Measurements from ENCODE around the gene STRA8.

GRCh38 chr7:135248546-135248945, 14.9 kb downstream of the STRA8 start:
- TF ChIP-seq HDGF (IDR thresholded peaks at IDR 0.05; ENCODE audit: borderline replicate concordance) = no peak
- TF ChIP-seq SP1 (IDR thresholded peaks at IDR 0.05) = no peak
- no peak for TF ChIP-seq ZNF384 (IDR thresholded peaks at IDR 0.05)
- no peak for TF ChIP-seq ARNT (IDR thresholded peaks at IDR 0.05)
- TF ChIP-seq ELF4 (IDR thresholded peaks at IDR 0.05) = no peak
- TF ChIP-seq PKNOX1 (IDR thresholded peaks at IDR 0.05) = no peak

Measured in HEK293T (cell line).